ENCODE measurements around the gene RBM17.

- TF ChIP-seq CHD2 (IDR thresholded peaks at IDR 0.05; ENCODE audit: low read depth, low read length) = no peak
- TF ChIP-seq CENPT (CRISPR knock-in tag; IDR thresholded peaks at IDR 0.05; ENCODE audit: low read depth) = no peak
- TF ChIP-seq NFAT5 (CRISPR knock-in tag; IDR thresholded peaks at IDR 0.05) = no peak
- TF ChIP-seq ZBTB1 (CRISPR knock-in tag; IDR thresholded peaks at IDR 0.05; ENCODE audit: borderline replicate concordance) = no peak
Measured at GRCh38 chr10:6119962-6120361, 31.1 kb downstream of the RBM17 start.

Data from HepG2 (cell line).